Mucosa of gallbladder (tissue), 1 donor: ENCODE measurements around the gene SSUH2. TPM values are rescaled to one million over a fixed set of nuclear protein-coding genes. Genes with fewer than 3 reads are reported as not detected.
"Not testable (repeated sequence)": the region's sequence is repeated elsewhere in the genome, so short reads cannot be mapped to it uniquely, and the experiment has no call there.

ENCODE experiments used
- DNase-seq: peaks from one replicate; pipeline ENCODE4 v3.0.0-alpha.2; 2020; ENCODE audit warnings: low spot score
- total RNA-seq: library from RNA; stranded (reverse); gene quantifications from one replicate; pipeline ENCODE4 v1.2.1, GENCODE V29; 2021
- donor health status: DM: no; HTN: no; CAD: no.

SSUH2 gene
- total RNA-seq, 1 donor from 2014 or later = 2.8 TPM

GRCh38 chr3:8659242-8659641, 14.6 kb upstream of the SSUH2 start:
- no peak for DNase-seq

GRCh38 chr3:8658306-8659212, 14.0 kb upstream of the SSUH2 start:
- peak; percentile 82 for DNase-seq

GRCh38 chr3:8657804-8658305, 13.3 kb upstream of the SSUH2 start:
- DNase-seq = no peak

GRCh38 chr3:8656240-8656639, 11.6 kb upstream of the SSUH2 start:
- peak; percentile 50 for DNase-seq

GRCh38 chr3:8655387-8655835, 10.8 kb upstream of the SSUH2 start:
- DNase-seq = no peak

GRCh38 chr3:8654572-8655329, 10.2 kb upstream of the SSUH2 start:
- not testable (repeated sequence) for DNase-seq

GRCh38 chr3:8653800-8654408, 9.3 kb upstream of the SSUH2 start:
- DNase-seq = no peak

GRCh38 chr3:8652324-8652987, 7.9 kb upstream of the SSUH2 start:
- no peak for DNase-seq

- peak; percentile 52 for DNase-seq
Observed at GRCh38 chr3:8651418-8652323, 7.1 kb upstream of the SSUH2 start.

- no peak for DNase-seq
Observed at GRCh38 chr3:8650583-8651416, 6.2 kb upstream of the SSUH2 start.

- DNase-seq = no peak
Observed at GRCh38 chr3:8649757-8650156, 5.2 kb upstream of the SSUH2 start.

GRCh38 chr3:8648909-8649741, 4.5 kb upstream of the SSUH2 start:
- no peak for DNase-seq

- no peak for DNase-seq
Observed at GRCh38 chr3:8647137-8647985, 2.8 kb upstream of the SSUH2 start.

GRCh38 chr3:8646313-8646938, 1.8 kb upstream of the SSUH2 start:
- no peak for DNase-seq

GRCh38 chr3:8645712-8646111, 1.1 kb upstream of the SSUH2 start:
- no peak for DNase-seq

- DNase-seq = no peak
Observed at GRCh38 chr3:8643693-8644365, 769 bp downstream of the SSUH2 start.

GRCh38 chr3:8642001-8642400, 2.6 kb downstream of the SSUH2 start:
- DNase-seq = no peak
